CD4-positive, alpha-beta T cell treated with Interleukin-4 for 1 hour (primary cell): Measurements from ENCODE around the gene NPY1R.

ENCODE experiments used
- DNase-seq, 2 donors: peaks; one replicate each; pipeline ENCODE4 v3.0.0-alpha.2; 2020 to 2022

The NPY1R gene

GRCh38 chr4:163274861-163275260 lies 57.5 kb downstream of the NPY1R start:
- DNase-seq: no peak
